ENCODE data around the gene HLA-A.

HLA-A gene

DNA sequence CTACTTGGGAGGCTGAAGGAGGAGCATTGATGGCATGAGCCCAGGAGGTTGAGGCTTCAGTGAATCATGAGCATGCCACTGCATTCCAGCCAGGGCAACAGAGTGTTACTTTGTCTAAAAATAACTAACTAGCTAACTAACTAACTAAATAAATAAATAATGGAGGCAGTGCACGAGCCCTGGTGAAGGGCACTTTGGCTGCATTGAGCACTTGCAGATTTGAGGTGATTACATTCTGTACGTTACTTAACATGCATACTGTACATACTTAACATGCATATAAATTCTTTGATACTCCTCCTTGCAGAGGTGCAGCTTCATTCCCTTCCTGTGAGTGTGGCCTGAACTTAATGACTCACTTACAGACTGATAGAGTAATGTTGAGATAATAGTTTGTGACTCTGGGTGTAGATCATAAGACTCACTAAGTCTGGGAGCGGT, 10.7 kb downstream of the HLA-A start:
- DNase-seq (ENCODE audit: low read depth) = peak; percentile 68
- TF ChIP-seq, protein P1, sequence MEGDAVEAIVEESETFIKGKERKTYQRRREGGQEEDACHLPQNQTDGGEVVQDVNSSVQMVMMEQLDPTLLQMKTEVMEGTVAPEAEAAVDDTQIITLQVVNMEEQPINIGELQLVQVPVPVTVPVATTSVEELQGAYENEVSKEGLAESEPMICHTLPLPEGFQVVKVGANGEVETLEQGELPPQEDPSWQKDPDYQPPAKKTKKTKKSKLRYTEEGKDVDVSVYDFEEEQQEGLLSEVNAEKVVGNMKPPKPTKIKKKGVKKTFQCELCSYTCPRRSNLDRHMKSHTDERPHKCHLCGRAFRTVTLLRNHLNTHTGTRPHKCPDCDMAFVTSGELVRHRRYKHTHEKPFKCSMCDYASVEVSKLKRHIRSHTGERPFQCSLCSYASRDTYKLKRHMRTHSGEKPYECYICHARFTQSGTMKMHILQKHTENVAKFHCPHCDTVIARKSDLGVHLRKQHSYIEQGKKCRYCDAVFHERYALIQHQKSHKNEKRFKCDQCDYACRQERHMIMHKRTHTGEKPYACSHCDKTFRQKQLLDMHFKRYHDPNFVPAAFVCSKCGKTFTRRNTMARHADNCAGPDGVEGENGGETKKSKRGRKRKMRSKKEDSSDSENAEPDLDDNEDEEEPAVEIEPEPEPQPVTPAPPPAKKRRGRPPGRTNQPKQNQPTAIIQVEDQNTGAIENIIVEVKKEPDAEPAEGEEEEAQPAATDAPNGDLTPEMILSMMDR (conservative IDR thresholded peaks at IDR 0.05; ENCODE audit: low read length) = no peak
- H3K4me3 ChIP-seq (ENCODE audit: low read length) = no peak overlapping the region

DNA sequence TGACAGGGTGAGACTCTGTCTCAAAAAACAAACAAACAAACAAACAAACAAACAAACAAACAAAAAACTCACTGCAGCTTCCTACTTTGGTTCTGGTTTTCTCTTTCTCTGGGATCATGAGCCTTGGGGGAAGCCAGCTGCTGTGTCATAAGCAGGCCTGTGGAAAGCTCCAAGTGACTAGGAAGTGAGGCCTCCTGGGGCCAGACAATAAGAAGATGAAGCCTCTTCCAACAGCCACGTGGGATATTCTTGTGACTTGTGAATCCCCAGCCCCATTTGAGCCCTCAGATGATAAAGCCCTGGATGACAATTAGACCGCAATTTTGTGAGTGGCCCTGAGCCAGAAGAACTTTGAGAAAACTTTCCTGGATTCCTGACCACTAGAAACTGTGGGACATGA, 11.4 kb downstream of the HLA-A start:
- H3K4me3 ChIP-seq (ENCODE audit: low read length) = no peak overlapping the region
- DNase-seq (ENCODE audit: low read depth) = no peak
- TF ChIP-seq, protein P1 (conservative IDR thresholded peaks at IDR 0.05; ENCODE audit: low read length) = no peak

DNA sequence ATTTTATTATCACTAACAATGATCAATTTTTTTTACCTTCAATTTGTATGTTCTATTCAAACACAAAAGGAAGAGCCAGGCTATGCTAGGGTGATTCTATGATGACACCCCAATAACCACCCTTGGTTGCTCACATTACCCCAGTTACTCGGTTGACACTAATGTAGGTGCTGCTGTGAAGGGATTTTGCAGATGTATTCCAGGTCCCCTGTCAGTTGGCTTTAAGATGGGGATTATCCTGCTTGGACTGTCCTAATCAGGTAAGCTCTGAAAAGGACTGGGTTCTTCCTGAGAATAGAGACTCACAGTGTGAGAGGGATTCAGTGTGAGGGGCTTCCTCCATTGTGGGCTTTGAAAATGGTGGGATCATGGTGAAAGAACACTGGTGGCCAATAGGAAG, 11.9 kb downstream of the HLA-A start:
- TF ChIP-seq, protein P1 (conservative IDR thresholded peaks at IDR 0.05; ENCODE audit: low read length) = no peak
- DNase-seq (ENCODE audit: low read depth) = no peak
- no peak overlapping the region for H3K4me3 ChIP-seq (ENCODE audit: low read length)

DNA sequence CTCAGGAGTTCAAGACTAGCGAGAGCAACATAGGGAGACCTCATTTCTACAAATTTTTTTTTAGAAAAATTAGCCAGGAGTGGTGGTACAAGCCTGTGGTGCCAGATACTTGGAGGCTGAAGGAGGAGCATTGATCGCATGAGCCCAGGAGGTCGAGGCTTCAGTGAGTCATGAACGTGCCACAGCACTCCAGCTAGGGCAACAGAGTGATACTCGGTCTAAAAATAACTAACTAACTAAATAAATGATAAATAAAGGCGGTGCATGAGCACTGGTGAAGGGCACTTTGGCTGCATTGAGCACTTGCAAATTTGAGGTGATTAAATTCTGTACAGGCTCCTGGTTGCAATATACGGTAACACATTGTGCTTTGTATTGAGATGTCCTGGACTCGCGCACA, 13.5 kb downstream of the HLA-A start:
- DNase-seq (ENCODE audit: low read depth) = no peak
- H3K4me3 ChIP-seq (ENCODE audit: low read length) = no peak overlapping the region
- TF ChIP-seq, protein P1 (conservative IDR thresholded peaks at IDR 0.05; ENCODE audit: low read length) = no peak

DNA sequence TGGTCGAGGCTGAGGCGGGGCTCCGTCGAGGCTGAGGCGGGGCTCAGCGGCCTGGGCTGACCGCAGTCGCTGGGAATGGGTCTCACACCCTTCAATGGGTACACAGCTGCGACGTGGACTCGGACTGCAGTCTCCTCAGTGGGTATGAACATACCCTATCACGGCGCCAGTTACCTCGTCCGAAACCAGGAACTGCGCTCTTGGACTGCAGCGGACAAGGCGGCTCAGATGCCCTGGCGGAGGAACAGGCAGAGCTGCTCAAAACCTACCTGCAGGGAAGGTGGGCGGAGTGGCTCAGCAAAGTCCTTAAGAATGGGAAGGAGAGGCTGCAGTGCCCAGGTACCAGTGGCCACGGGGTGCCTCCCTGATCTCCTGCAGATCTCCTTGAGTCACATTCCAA, 14.2 kb downstream of the HLA-A start:
- DNase-seq (ENCODE audit: low read depth) = no peak
- TF ChIP-seq, protein P1 (conservative IDR thresholded peaks at IDR 0.05; ENCODE audit: low read length) = no peak
- H3K4me3 ChIP-seq (ENCODE audit: low read length) = no peak overlapping the region

DNA sequence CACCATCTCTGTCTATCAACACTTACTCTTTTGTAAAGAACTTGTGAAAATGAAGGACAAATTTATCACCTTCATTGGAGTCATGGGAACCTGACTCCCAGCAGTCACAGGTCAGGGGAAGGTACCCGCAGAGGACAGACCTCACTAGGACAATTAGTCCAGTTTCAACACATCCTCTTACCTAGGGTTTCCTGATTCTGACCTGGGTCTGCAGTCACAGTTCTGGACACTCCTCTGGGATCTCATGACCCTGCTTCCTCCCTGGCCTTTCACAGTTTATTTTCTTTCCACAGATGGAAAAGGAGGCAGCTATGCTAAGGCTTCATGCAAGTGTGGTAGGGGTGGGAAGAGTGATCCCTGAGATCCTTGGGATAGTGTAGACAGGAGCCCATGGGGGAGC, 15.7 kb downstream of the HLA-A start:
- no peak overlapping the region for H3K4me3 ChIP-seq (ENCODE audit: low read length)
- no peak for DNase-seq (ENCODE audit: low read depth)
- TF ChIP-seq, protein P1 (conservative IDR thresholded peaks at IDR 0.05; ENCODE audit: low read length) = no peak

DNA sequence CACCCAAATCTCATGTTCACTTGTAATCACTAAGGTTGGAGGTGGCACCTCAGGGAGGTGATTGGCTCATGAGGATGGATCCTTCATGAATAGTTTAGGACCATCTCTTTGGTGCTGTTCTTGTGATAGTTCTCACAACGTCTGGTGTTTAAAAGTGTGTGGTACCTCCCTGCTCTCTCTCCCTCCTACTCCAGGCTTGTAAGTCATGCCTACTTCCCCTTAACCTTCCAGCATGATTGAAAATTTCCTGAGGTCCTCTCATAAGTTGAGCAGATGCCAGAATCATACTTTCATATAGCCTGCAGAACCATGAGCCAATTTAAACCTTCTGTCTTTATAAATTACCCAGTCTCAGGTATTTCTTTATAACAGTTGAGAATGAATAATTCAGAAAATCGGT, 16.6 kb downstream of the HLA-A start:
- TF ChIP-seq, protein P1 (conservative IDR thresholded peaks at IDR 0.05; ENCODE audit: low read length) = no peak
- DNase-seq (ENCODE audit: low read depth) = no peak
- H3K4me3 ChIP-seq (ENCODE audit: low read length) = no peak overlapping the region

All from AG10803 (cell line).